Measurements from ENCODE around the gene CTNNBL1.

Gene CTNNBL1

GRCh38 chr20:37692459-37693166 is 1.2 kb upstream of the CTNNBL1 start:
- Histone ChIP-seq H3K36me3 (replicated peaks) (no peaks in the 10 kb centered on the region), H3K27me3 (replicated peaks) (peaks cover 2% of the 10 kb centered on the region), H3K4me3 (ENCODE audit: low read depth, low read length) (no peak overlapping the region), H3K27ac (no peak overlapping the region)
- TF ChIP-seq CTCF (IDR thresholded peaks at IDR 0.05; ENCODE audit: low read depth, low read length, missing control alignments), result no peak
- in situ Hi-C loops (cut with HindIII; ENCODE audit: low pct_ligation_motif_present, low sequenced_read_pairs), result no loop called here
- no peak for DNase-seq

GRCh38 chr20:37693242-37693634 is 592 bp upstream of the CTNNBL1 start:
- Histone ChIP-seq H3K36me3 (replicated peaks) (no peaks in the 10 kb centered on the region), H3K27me3 (replicated peaks) (peaks cover 2% of the 10 kb centered on the region), H3K4me3 (ENCODE audit: low read depth, low read length) (peak overlapping the region; percentile 97), H3K27ac (no peak overlapping the region)
- no peak for DNase-seq
- in situ Hi-C loops (cut with HindIII; ENCODE audit: low pct_ligation_motif_present, low sequenced_read_pairs), result no loop called here
- TF ChIP-seq CTCF (IDR thresholded peaks at IDR 0.05; ENCODE audit: low read depth, low read length, missing control alignments), result no peak

- no peak for DNase-seq
- in situ Hi-C loops (cut with HindIII; ENCODE audit: low pct_ligation_motif_present, low sequenced_read_pairs), result no loop called here
- no peaks in the 10 kb centered on the region for H3K36me3 ChIP-seq (replicated peaks)
- no peak for TF ChIP-seq CTCF (IDR thresholded peaks at IDR 0.05; ENCODE audit: low read depth, low read length, missing control alignments)
- no peak overlapping the region for H3K27ac ChIP-seq
- no peaks in the 10 kb centered on the region for H3K27me3 ChIP-seq (replicated peaks)
- no peak overlapping the region for H3K4me3 ChIP-seq (ENCODE audit: low read depth, low read length)
Observed at GRCh38 chr20:37695684-37696342, 2.0 kb downstream of the CTNNBL1 start.

GRCh38 chr20:37697314-37697713 is 3.5 kb downstream of the CTNNBL1 start:
- Histone ChIP-seq H3K27ac (no peak overlapping the region), H3K4me3 (ENCODE audit: low read depth, low read length) (no peak overlapping the region), H3K27me3 (replicated peaks) (no peaks in the 10 kb centered on the region), H3K36me3 (replicated peaks) (no peaks in the 10 kb centered on the region)
- no peak for DNase-seq
- TF ChIP-seq CTCF (IDR thresholded peaks at IDR 0.05; ENCODE audit: low read depth, low read length, missing control alignments), result no peak
- in situ Hi-C loops (cut with HindIII; ENCODE audit: low pct_ligation_motif_present, low sequenced_read_pairs), result no loop called here

GRCh38 chr20:37699202-37699601 is 5.4 kb downstream of the CTNNBL1 start:
- DNase-seq, result no peak
- TF ChIP-seq CTCF (IDR thresholded peaks at IDR 0.05; ENCODE audit: low read depth, low read length, missing control alignments), result no peak
- H3K27ac ChIP-seq, result no peak overlapping the region
- no peak overlapping the region for H3K4me3 ChIP-seq (ENCODE audit: low read depth, low read length)
- no peaks in the 10 kb centered on the region for H3K36me3 ChIP-seq (replicated peaks)
- in situ Hi-C loops (cut with HindIII; ENCODE audit: low pct_ligation_motif_present, low sequenced_read_pairs), result no loop called here
- no peaks in the 10 kb centered on the region for H3K27me3 ChIP-seq (replicated peaks)

Data from brain microvascular endothelial cell (primary cell).